ENCODE measurements around the gene DENND1A.

DENND1A gene

DNA sequence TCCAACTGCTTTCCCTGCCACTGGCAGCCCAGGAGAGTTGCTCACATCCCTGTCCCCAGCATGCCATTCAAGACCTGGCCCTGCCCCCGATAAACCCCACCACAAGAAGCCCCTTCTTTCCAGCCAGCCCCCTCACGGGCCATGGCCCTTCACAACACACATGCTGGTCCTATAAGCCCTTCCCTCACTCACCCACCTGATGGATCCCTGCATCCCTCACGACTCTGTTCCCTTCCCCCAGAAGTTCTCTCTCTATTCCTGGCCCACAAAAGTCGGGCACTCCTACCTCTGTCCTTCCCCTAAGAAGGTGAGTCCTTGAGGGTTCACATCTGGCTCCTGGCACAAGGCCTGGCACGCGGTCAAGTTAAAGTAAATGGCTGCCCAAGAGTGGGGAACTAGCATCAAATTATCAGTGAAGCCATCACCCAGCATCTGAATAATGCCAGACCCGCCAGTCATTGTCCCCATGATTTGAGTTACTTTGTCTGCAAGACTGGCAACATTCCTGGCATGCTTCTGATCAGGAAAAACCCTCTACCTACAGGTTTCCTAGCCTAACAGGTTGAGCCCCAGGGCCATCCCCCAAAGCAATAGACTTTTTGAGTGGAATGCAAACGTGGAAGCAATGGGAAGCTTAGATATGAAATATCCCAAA is 508.0 kb downstream of the DENND1A start:
- no peak for DNase-seq

- DNase-seq, result no peak
These were observed 508.7 kb downstream of the DENND1A start for GRCh38 chr9:123421186-123421585.

- no peak for DNase-seq
These were observed 509.3 kb downstream of the DENND1A start for GRCh38 chr9:123420592-123421111.

GRCh38 chr9:123419721-123420591 is 510.0 kb downstream of the DENND1A start:
- DNase-seq, result no peak

DNA sequence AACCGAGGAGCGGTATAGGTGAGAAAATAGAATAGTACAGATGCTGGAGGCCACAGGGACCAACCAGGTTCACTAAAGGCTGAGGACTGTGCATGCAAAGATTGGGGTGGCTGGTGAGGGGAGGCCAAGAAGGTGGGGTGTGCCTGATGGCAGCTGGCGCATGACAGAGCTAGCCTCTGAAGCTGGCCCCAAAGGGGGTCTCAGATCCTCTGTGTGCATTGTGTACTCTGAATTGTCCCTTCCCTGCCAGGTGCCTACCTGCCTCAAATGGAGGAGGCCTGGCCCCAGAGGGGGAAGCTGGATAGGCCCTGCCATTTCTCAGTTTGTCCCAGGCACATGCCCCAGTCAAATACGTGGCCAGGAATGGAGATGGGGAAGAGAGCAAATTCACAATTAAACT is 510.8 kb downstream of the DENND1A start:
- no peak for DNase-seq

DNA sequence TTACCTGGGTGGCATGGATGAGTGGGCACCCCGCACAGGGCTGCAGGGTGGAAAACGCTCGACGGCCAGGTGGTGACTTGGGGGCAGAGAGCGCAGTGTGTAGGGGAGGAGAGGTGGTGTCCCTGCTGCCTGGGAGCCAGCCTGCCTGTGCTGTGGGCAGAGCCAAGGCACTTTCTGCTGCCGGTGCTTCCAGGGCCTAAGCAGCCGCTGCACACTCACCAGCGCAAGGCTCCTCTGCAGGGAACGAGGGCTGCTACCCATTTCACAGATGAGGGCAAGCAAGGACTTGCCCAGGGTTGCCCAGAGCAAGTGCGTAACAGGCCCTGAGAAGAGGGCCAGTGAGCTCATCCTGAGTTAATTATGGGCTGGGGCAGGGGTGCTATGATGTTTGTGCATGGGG is 511.4 kb downstream of the DENND1A start:
- DNase-seq, result no peak

DNA sequence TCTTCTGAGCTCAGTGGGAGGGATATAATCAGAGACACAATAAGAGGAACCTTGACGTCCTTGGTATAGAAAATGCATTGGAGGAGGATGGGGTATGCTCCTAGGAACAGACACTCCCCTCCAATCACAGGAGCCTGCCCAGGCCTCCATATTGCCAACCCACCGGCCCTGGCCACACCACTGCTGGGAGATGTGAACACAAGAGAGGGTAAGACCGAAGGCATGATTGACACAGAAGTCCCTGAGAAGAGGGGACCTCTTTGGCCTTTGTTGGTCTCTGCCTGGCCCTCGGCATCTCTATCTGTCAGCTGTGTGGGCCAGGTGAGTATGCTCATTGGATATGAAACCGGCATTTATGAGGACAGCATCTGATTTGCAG is 511.9 kb downstream of the DENND1A start:
- no peak for DNase-seq

DNA sequence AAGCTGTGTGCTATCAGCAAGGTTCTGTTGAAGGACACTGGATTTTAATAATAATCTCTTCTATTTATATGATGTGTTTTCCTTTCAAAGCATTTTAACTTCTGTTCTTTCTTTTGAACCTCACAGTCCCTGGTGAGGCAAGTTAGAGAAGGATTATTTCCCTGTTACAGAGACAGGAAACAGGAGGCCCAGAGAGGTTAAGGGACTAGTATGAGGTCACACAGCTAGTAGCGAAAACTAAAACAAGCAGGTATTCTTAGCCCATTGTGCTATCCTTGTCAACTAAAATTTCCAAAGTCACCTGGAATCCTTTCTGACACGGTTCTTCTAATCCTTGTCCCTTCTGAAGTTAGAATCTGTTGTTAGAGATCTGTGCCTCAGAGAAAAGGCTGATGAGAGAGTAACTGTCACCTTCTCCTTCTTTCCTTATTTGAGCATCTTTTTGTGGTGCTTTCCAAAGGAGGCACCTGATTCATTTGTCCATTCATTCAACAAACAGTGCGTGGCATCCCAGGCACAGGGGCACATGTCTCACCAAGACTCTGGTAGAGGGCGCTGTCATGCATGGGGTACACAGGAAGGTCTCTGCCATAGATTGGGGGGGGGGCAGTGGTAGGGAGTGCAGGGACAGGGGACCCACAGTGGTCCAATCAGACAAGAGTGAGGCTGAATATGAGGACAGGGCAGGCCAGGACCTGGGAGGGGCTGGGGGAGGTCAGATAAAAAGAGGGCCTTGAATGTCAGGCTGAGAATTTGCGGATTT is 512.5 kb downstream of the DENND1A start:
- DNase-seq, result no peak

DNA sequence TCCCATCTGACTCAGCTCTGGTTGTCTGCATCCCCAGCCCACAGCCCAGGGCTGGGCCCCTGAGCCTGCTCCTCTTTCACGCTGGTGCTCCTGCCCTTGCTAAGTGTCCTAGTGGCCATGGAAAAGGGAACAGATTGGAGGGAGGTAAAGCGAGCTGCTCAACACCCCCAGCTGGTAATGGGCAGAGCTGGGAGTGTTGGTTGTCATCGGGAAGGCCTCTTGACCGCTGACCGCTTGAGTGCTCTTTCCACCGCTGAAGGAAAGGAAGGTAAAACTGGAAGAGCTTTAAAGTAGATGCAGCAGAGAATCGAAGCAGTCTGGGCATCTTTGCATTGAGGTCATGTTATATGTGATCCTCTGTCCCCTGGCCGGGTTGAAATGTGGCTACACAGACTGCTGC is 513.8 kb downstream of the DENND1A start:
- no peak for DNase-seq

DNA sequence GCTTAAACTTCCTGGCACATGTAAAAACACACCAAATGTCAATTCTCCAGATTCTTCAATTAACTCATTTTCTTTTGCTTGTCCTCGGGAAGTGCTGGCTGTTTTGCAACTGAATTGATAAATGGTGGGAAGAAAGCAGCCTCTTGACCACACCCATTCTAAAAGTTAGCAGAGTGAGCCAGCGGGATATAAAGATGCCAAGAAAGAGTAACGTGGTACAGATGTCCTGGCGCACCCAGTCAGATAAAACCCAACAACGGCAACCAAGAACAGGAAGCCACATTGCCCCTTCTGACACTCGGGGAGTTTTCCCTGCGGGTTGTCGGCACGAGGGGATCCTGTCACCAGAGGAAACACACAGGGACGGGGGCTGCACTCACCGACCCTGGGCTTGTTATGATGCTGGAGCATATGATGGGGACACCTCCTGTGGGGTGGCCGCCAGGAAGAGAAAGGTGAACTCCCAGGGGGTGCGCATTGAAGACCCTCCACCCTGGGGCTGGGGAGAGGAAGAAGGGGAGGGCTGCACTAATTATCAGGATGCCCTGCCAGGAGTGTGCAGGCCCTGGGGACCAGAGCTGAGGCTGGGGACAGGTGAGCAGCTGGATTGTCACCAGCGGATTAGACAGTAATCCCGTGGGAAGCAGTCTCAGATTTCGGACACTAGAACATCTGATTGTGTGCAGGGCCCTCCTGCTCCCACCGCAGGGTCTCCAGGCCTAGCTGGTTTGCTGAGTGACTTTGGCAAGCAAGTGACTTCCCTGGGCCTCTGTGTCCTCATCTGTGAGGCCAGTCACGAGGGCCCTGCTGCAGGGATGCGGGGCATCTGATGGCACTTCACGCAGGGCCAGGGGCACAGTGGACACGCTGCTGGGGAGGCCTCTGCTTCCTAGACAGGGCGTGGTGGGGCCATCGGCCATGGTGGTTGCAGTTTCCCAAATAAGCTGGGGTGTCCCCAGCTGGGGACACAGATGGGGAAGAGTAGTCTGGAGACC is 514.7 kb downstream of the DENND1A start:
- DNase-seq, result no peak

- no peak for DNase-seq
These were observed 515.7 kb downstream of the DENND1A start for GRCh38 chr9:123414204-123414603.

DNA sequence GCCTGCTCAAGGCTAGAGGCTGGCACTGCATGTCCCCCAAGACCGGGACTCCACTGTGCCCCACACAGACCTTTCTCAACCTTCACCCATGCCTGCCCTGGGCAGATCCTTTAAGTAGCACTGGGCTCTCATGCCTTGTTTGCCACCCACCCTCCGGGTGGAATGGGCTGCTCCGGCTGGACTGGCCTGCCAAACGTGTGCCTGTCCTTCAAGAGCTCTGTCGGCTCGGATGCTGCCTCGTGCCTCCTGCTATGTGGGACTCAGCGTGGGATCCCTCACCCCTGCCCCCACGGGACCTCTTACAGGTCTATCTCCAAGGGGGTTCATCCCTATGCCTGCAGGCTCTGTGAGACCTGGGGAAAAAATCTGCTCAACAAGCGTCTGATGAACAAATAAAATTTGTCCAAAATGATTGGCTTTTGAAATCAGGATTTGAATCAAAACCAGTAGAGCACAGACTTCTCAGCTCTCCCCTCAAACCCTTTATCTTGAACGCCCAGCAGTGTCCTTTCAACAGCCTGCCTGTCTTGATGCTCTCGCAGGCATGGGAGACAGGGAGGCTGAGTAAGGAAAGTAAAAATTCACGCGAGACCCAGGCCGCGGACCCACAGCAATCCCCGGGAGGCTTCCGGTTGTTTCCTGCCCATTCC is 517.6 kb downstream of the DENND1A start:
- no peak for DNase-seq

GRCh38 chr9:123411636-123412035 is 518.3 kb downstream of the DENND1A start:
- no peak for DNase-seq

DNA sequence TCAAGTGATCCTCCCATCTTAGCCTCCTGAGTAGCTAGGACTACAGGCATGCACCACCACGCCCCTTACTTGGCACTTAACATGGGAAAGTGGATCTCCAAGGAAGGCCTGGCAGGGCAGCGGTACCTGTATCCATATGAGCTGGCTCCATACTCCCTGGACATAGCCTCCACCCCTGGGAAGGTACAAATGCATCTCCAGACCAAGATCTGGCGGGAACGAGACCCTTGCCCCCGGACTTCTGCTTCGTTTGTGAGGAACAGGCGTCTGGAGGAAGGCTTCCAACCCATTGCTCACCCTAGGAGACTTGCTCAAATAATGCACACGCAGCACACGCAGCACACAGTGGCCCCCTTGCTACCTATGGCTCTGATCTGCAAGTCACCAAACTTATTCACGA is 518.7 kb downstream of the DENND1A start:
- no peak for DNase-seq

- DNase-seq, result no peak
These were observed 519.5 kb downstream of the DENND1A start for GRCh38 chr9:123410281-123410910.

GRCh38 chr9:123408313-123409262 is 521.3 kb downstream of the DENND1A start:
- no peak for DNase-seq

- no peak for DNase-seq
These were observed 522.6 kb downstream of the DENND1A start for GRCh38 chr9:123407217-123407851.

DNA sequence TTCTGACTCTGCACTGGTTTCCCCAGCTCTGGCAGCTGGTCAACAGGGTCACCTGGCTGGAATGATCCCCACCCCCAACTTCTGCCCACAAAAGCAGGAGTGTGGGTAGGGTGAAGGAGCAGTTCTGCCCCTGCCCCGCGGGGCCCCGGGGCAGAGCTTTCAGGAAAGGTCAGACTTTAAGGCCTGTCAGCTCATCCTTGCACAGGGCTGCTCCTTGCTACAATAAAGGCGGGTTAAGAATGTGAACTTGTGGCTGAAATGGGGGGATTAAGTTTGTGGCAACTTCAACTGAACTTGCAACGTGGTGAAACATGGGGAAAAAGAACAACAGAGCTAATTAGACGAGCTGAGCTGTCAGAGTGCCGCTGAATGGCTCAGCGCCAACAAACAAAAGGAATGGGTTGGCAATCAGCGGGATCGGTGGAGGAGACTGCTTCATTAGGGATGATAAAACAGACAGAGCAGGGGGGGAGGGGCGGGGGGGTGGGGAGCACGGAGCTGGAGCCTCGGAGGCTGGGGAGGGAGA is 523.2 kb downstream of the DENND1A start:
- DNase-seq, result no peak

DNA sequence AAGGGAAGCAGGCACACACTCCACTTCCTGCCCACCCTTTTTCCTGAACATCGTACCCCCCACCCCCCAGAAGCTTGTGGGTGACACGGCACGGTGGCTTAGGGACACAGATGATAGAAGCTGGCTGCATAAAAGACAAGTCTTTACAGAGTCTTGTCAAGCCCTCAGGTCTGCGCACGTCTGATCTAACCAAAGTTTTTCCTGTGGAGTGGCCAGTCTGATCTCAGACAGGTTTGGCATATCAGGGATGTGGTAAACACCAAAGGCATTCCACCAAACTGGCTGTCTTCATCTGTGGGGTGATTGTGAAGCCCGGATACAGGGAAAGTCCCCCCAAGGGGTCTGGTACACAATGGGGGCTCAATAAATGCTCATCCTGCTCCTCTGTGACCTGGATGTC is 523.9 kb downstream of the DENND1A start:
- DNase-seq, result no peak
